Smooth muscle cell (in vitro differentiated cells): Measurements from ENCODE around the gene TMEM50A. TPM values are rescaled to one million over a fixed set of nuclear protein-coding genes. Genes with fewer than 3 reads are reported as not detected.
A peak's percentile ranks its signal among the peaks of the same experiment; 100 is the strongest.

Experiments used
- DNase-seq: peaks from one replicate; lab custom pipeline; 2025; ENCODE audit not compliant: unreplicated experiment; lab: John Stamatoyannopoulos, UW
- H2AFZ ChIP-seq: fragments of 200-600 bp; sonication (generic); 2 replicates; pipeline ENCODE4 v1.6.0; 2016; ENCODE audit warnings: antibody characterized with exemption, low read depth, mild to moderate bottlenecking
- H3F3A ChIP-seq: fragments of 200-600 bp; sonication (generic); 2 replicates; pipeline ENCODE4 v1.6.0; 2017; ENCODE audit warnings: antibody characterized with exemption, low read depth
- H3K27ac ChIP-seq: fragments of 200-600 bp; sonication (generic); 2 replicates; pipeline ENCODE4 v1.5.1; 2016; ENCODE audit warnings: low read depth, mild to moderate bottlenecking
- H3K27me3 ChIP-seq: fragments of 200-600 bp; sonication (generic); 2 replicates; pipeline ENCODE4 v1.6.1; 2016; ENCODE audit warnings: low read depth, mild to moderate bottlenecking
- H3K36me3 ChIP-seq: fragments of 200-600 bp; sonication (generic); 2 replicates; pipeline ENCODE4 v1.5.1; 2016; ENCODE audit warnings: low read depth
- H3K4me1 ChIP-seq: fragments of 200-600 bp; sonication (generic); 2 replicates; pipeline ENCODE4 v1.5.1; 2016; ENCODE audit warnings: low read depth
- H3K4me2 ChIP-seq: fragments of 200-600 bp; sonication (generic); 2 replicates; pipeline ENCODE4 v1.6.0; 2016; ENCODE audit warnings: mild to moderate bottlenecking
- H3K4me3 ChIP-seq: fragments of 200-600 bp; sonication (generic); 2 replicates; pipeline ENCODE4 v1.5.1; 2016; ENCODE audit warnings: mild to moderate bottlenecking
- H3K79me2 ChIP-seq: fragments of 200-600 bp; sonication (generic); 2 replicates; pipeline ENCODE4 v1.6.0; 2016; ENCODE audit warnings: low read depth, mild to moderate bottlenecking
- H3K9ac ChIP-seq: fragments of 200-600 bp; sonication (generic); 2 replicates; pipeline ENCODE4 v1.6.0; 2016; ENCODE audit warnings: low read depth
- H3K9me3 ChIP-seq: fragments of 200-600 bp; sonication (generic); replicated peaks from 2 replicates; pipeline ENCODE4 v1.5.1; 2016; ENCODE audit warnings: low read depth
- H4K20me1 ChIP-seq: fragments of 200-600 bp; sonication (generic); 2 replicates; pipeline ENCODE4 v1.6.0; 2016; ENCODE audit warnings: low read depth
- CTCF ChIP-seq: fragments of 200-600 bp; sonication (generic); IDR thresholded peaks from 2 replicates; pipeline ENCODE4 v1.5.1; 2017; ENCODE audit warnings: borderline replicate concordance, mild to moderate bottlenecking, antibody characterized with exemption; ENCODE audit not compliant: insufficient read depth, poor library complexity, severe bottlenecking
- WGBS: methylation state at CpG from one replicate; pipeline ENCODE4 v1.1.7; 2016; ENCODE audit warnings: low lambda C conversion rate; 5-methylcytosine and 5-hydroxymethylcytosine counted together
- polyA plus RNA-seq: library from polyadenylated mRNA; unstranded; fragments of >200 nt; fragmentation: Nextera tagmentation; extraction: Ambion mirVana; gene quantifications from 2 replicates; pipeline ENCODE4 v1.2.1, GENCODE V29; 2016
- total RNA-seq: library from RNA; depleted of rRNA; stranded (reverse); fragments of >200 nt; gene quantifications from 2 replicates; pipeline ENCODE4 v1.2.3, GENCODE V29; 2014

TMEM50A gene
- total and polyA plus RNA-seq, 2 experiments from 2014 or later = 133 to 156 TPM

- H3K4me2 ChIP-seq = peak overlapping the region; percentile 94
- peak overlapping the region; percentile 91 for H3K9ac ChIP-seq
- no peak for DNase-seq
- H3K36me3 ChIP-seq = no peaks in the 10 kb centered on the region
- H3F3A ChIP-seq = peaks cover 13% of the 10 kb centered on the region
- no peak for TF ChIP-seq CTCF
- peaks cover 48% of the 10 kb centered on the region for H3K79me2 ChIP-seq
- H2AFZ ChIP-seq = peak overlapping the region; percentile 88
- H3K4me3 ChIP-seq = peak overlapping the region; percentile 84
- peak overlapping the region; percentile 93 for H3K27ac ChIP-seq
- 7% methylated on average over 6 of the region's 6 CpGs for WGBS
- no peaks in the 10 kb centered on the region for H3K27me3 ChIP-seq
- no peaks in the 10 kb centered on the region for H3K9me3 ChIP-seq
- H3K4me1 ChIP-seq = peaks cover 15% of the 10 kb centered on the region
- peaks cover 48% of the 10 kb centered on the region for H4K20me1 ChIP-seq
Measured at GRCh38 chr1:25338986-25339385, 852 bp downstream of the TMEM50A start.

- Histone ChIP-seq H3K9me3 (no peaks in the 10 kb centered on the region), H4K20me1 (peaks cover 67% of the 10 kb centered on the region), H3K79me2 (peaks cover 65% of the 10 kb centered on the region), H3K36me3 (peaks cover 3% of the 10 kb centered on the region), H3K4me2 (no peak overlapping the region), H3K27me3 (no peaks in the 10 kb centered on the region), H3K4me1 (peaks cover 15% of the 10 kb centered on the region), H3F3A (peaks cover 13% of the 10 kb centered on the region), H3K27ac (no peak overlapping the region), H2AFZ (no peak overlapping the region), H3K4me3 (no peak overlapping the region), H3K9ac (no peak overlapping the region)
- no peak for TF ChIP-seq CTCF
- 97% methylated on average over 6 of the region's 6 CpGs for WGBS
- DNase-seq = no peak
Measured at GRCh38 chr1:25341746-25342145, 3.6 kb downstream of the TMEM50A start.

- no peak overlapping the region for H3K4me3 ChIP-seq
- no peaks in the 10 kb centered on the region for H3K9me3 ChIP-seq
- H3K79me2 ChIP-seq = peaks cover 73% of the 10 kb centered on the region
- H3K4me2 ChIP-seq = no peak overlapping the region
- no peak for DNase-seq
- no peaks in the 10 kb centered on the region for H3K27me3 ChIP-seq
- WGBS = 93% methylated on average over 1 of the region's 1 CpG
- H3K4me1 ChIP-seq = peaks cover 15% of the 10 kb centered on the region
- peak overlapping the region; percentile 74 for H3K27ac ChIP-seq
- H3K9ac ChIP-seq = no peak overlapping the region
- H2AFZ ChIP-seq = no peak overlapping the region
- peaks cover 74% of the 10 kb centered on the region for H4K20me1 ChIP-seq
- peaks cover 3% of the 10 kb centered on the region for H3K36me3 ChIP-seq
- H3F3A ChIP-seq = peaks cover 13% of the 10 kb centered on the region
- TF ChIP-seq CTCF = no peak
Measured at GRCh38 chr1:25342846-25343245, 4.7 kb downstream of the TMEM50A start.

GRCh38 chr1:25343872-25344271 lies 5.7 kb downstream of the TMEM50A start:
- peak overlapping the region; percentile 32 for H3K4me2 ChIP-seq
- H3K79me2 ChIP-seq = peaks cover 75% of the 10 kb centered on the region
- H3K9me3 ChIP-seq = no peaks in the 10 kb centered on the region
- no peak for TF ChIP-seq CTCF
- peak overlapping the region; percentile 74 for H3K27ac ChIP-seq
- no peak for DNase-seq
- no peaks in the 10 kb centered on the region for H3K27me3 ChIP-seq
- H3K4me3 ChIP-seq = no peak overlapping the region
- H4K20me1 ChIP-seq = peaks cover 77% of the 10 kb centered on the region
- 25% methylated on average over 4 of the region's 4 CpGs for WGBS
- peaks cover 7% of the 10 kb centered on the region for H3F3A ChIP-seq
- peaks cover 15% of the 10 kb centered on the region for H3K4me1 ChIP-seq
- H3K36me3 ChIP-seq = peaks cover 3% of the 10 kb centered on the region
- H2AFZ ChIP-seq = no peak overlapping the region
- no peak overlapping the region for H3K9ac ChIP-seq
